ENCODE measurements around the gene CAPRIN2. TPM values are rescaled to one million over a fixed set of nuclear protein-coding genes. Genes with fewer than 3 reads are reported as not detected.
A peak's percentile ranks its signal among the peaks of the same experiment; 100 is the strongest.

Gene CAPRIN2
- total RNA-seq, 1 experiment from 2014 or later = 16.4 TPM

DNA sequence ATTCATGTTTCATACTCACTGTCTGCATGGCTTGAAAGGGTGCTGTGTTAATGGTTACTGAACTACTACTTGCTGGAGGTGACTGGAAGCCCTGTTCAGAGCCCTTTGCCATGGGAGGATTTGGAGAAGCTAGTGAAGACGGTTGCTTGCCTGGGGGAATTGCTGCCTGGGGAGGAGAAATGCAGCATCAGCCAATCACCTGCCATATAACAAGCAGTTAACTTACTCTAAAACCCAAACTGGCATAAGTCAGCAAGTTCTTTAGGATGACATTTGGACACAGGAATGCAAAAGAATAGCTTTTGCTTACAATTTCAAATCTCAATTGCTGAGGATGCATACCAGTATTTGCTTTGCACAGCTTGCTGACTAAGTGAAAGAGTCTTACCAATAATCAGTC is 35.7 kb downstream of the CAPRIN2 start:
- Histone ChIP-seq H3K27ac (ENCODE audit: low read depth, low read length, poor library complexity, severe bottlenecking) (no peak overlapping the region), H3K36me3 (ENCODE audit: insufficient read depth, low read length, poor library complexity, severe bottlenecking) (peaks cover 6% of the 10 kb centered on the region), H3K9me3 (ENCODE audit: low read depth, low read length, poor library complexity, severe bottlenecking) (no peaks in the 10 kb centered on the region), H3K4me1 (ENCODE audit: insufficient read depth, low read length, poor library complexity, severe bottlenecking) (no peaks in the 10 kb centered on the region), H3K27me3 (replicated peaks; ENCODE audit: insufficient read depth, low read depth, low read length, poor library complexity) (no peaks in the 10 kb centered on the region), H3K4me3 (ENCODE audit: low read depth, low read length, poor library complexity, severe bottlenecking) (no peak overlapping the region)
- BruUV-seq (replicated peaks) = no TSS peak
- intact Hi-C loops (cut with micrococcal nuclease; ENCODE audit: unreplicated experiment) = no loop called here
- DNase-seq (ENCODE audit: low spot score) = peak; percentile 61
- POLR2A ChIA-PET (ENCODE audit: low non-redundant PET) = no interaction called here
- CTCF ChIA-PET = no interaction called here
- TF ChIP-seq, protein P1, sequence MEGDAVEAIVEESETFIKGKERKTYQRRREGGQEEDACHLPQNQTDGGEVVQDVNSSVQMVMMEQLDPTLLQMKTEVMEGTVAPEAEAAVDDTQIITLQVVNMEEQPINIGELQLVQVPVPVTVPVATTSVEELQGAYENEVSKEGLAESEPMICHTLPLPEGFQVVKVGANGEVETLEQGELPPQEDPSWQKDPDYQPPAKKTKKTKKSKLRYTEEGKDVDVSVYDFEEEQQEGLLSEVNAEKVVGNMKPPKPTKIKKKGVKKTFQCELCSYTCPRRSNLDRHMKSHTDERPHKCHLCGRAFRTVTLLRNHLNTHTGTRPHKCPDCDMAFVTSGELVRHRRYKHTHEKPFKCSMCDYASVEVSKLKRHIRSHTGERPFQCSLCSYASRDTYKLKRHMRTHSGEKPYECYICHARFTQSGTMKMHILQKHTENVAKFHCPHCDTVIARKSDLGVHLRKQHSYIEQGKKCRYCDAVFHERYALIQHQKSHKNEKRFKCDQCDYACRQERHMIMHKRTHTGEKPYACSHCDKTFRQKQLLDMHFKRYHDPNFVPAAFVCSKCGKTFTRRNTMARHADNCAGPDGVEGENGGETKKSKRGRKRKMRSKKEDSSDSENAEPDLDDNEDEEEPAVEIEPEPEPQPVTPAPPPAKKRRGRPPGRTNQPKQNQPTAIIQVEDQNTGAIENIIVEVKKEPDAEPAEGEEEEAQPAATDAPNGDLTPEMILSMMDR (conservative IDR thresholded peaks at IDR 0.05; ENCODE audit: low read depth, low read length) = no peak
- no peak for TF ChIP-seq EZH2 (IDR thresholded peaks at IDR 0.05; ENCODE audit: borderline replicate concordance, low read depth, low read length, poor library complexity, severe bottlenecking)

DNA sequence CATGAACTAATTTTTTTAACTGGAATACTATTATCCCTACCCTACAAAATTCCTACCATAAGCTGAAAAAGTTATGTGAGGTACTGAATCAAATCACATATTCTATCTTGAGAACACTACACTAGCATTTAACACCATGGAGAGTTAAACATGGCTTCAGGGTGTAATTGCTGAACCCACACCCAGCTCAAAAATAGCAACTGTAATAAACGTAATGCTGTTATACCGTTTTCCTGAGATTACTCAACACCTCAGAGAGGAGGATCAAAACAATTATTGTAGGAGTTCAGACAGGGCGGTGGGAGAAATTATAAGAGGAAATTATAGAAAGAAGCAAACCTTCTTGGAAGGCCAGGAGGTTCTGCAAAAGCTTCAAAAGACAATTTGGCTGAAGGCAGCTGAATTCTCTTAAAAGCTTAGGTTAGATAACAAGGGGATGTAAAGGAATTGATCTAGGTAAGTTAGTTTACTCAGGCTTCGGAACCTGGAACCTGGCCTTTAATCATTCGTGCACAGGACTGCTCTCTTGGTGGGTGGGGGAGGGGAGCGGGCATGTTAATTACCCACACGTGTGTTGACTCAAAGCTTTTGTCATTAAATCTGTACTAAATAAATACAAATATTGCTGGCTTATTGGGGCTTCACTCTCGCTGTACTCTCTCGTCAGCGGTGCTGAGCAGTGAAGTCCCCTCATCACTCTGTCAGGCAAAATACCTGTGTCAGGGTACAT is 47.0 kb downstream of the CAPRIN2 start:
- intact Hi-C loops (cut with micrococcal nuclease; ENCODE audit: unreplicated experiment) = no loop called here
- H3K9me3 ChIP-seq (ENCODE audit: low read depth, low read length, poor library complexity, severe bottlenecking) = no peaks in the 10 kb centered on the region
- TF ChIP-seq, protein P1 (conservative IDR thresholded peaks at IDR 0.05; ENCODE audit: low read depth, low read length) = no peak
- TF ChIP-seq EZH2 (IDR thresholded peaks at IDR 0.05; ENCODE audit: borderline replicate concordance, low read depth, low read length, poor library complexity, severe bottlenecking) = no peak
- no peak overlapping the region for H3K4me3 ChIP-seq (ENCODE audit: low read depth, low read length, poor library complexity, severe bottlenecking)
- BruUV-seq (replicated peaks) = no TSS peak
- no peak overlapping the region for H3K27ac ChIP-seq (ENCODE audit: low read depth, low read length, poor library complexity, severe bottlenecking)
- H3K4me1 ChIP-seq (ENCODE audit: insufficient read depth, low read length, poor library complexity, severe bottlenecking) = no peaks in the 10 kb centered on the region
- POLR2A ChIA-PET (ENCODE audit: low non-redundant PET) = no interaction called here
- CTCF ChIA-PET = no interaction called here
- DNase-seq (ENCODE audit: low spot score) = no peak
- no peaks in the 10 kb centered on the region for H3K27me3 ChIP-seq (replicated peaks; ENCODE audit: insufficient read depth, low read depth, low read length, poor library complexity)
- peaks cover 7% of the 10 kb centered on the region for H3K36me3 ChIP-seq (ENCODE audit: insufficient read depth, low read length, poor library complexity, severe bottlenecking)

DNA sequence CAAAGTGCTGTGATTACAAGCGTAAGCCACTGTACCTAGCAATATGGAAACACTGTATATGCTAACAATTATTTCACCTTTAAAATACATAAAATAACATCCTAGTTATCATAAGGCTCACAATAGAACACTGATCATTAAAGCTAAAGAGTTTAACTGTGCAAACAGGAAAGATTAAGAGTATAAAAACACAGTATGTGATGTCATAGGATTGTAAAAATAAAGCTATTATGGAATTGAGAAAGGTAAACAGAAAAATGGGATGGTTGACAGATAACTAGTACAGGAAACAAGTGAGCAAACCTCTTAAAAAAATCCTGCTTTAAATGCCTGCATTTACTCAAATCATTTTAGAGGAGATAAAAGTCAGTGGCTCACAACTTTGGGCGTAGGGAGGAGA is 48.3 kb downstream of the CAPRIN2 start:
- CTCF ChIA-PET = no interaction called here
- Histone ChIP-seq H3K27ac (ENCODE audit: low read depth, low read length, poor library complexity, severe bottlenecking) (no peak overlapping the region), H3K4me3 (ENCODE audit: low read depth, low read length, poor library complexity, severe bottlenecking) (no peak overlapping the region), H3K9me3 (ENCODE audit: low read depth, low read length, poor library complexity, severe bottlenecking) (no peaks in the 10 kb centered on the region), H3K27me3 (replicated peaks; ENCODE audit: insufficient read depth, low read depth, low read length, poor library complexity) (no peaks in the 10 kb centered on the region), H3K36me3 (ENCODE audit: insufficient read depth, low read length, poor library complexity, severe bottlenecking) (peaks cover 4% of the 10 kb centered on the region), H3K4me1 (ENCODE audit: insufficient read depth, low read length, poor library complexity, severe bottlenecking) (no peaks in the 10 kb centered on the region)
- TF ChIP-seq EZH2 (IDR thresholded peaks at IDR 0.05; ENCODE audit: borderline replicate concordance, low read depth, low read length, poor library complexity, severe bottlenecking) = no peak
- TF ChIP-seq, protein P1 (conservative IDR thresholded peaks at IDR 0.05; ENCODE audit: low read depth, low read length) = no peak
- BruUV-seq (replicated peaks) = no TSS peak
- intact Hi-C loops (cut with micrococcal nuclease; ENCODE audit: unreplicated experiment) = no loop called here
- no peak for DNase-seq (ENCODE audit: low spot score)
- POLR2A ChIA-PET (ENCODE audit: low non-redundant PET) = no interaction called here

All from A673 (cell line).